ENCODE data around the gene EIF4A3.

DNA sequence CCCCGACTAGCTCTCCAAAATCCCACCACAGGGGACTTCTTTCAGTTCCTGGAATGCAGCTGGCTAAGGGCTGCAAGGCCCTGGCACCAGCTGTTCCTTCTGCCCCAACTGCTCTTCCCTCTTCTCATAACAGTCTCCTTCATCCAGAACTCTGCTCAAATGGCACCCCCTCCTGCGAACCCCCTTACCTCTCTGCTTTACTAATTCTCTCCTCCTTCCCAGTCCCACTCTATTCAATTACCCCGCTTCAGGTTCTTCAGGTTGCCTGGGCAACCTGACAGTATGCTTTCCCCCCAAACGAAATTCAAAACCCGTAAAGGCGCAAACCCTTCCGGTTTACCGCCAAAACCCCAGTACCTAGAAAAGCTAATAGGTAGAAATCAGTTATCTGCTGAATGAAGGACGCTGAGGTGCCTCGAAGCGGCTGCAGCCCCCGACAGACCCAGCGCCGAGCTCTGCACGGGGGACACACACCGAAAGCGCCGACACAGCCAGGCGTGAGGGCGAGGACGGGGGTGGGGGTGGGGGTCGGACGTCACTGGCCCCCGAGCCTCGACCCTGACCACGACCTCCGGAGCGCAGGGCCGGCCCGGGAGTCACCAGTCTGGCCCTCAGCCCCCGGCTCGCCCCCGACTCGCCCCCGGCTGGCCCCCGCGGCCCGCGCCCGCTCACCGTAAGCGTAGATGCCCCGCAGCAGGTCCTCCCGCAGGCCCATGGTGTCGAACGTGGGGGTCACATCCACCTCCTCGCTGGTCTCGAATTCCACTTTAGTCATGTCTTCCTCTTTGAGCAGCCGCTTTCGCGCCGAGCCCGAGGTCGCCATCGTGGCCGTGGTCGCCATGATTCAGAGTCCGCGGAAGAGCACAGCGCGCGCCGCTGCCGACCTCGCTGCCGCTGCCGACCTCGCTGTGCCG, 550 bp downstream of the EIF4A3 start:
- TF ChIP-seq CTCF (IDR thresholded peaks at IDR 0.05) (no peak), POLR2AphosphoS5 (IDR thresholded peaks at IDR 0.05) (no peak)
